Endothelial cell of umbilical vein (primary cell): Measurements from ENCODE around the gene CHN2.

Experiments
- EZH2 ChIP-seq: IDR thresholded peaks from 2 replicates; pipeline ENCODE4 v1.6.1; 2012; ENCODE audit warnings: borderline replicate concordance, low read depth, mild to moderate bottlenecking, moderate library complexity, low read length, inconsistent platforms; ENCODE audit not compliant: severe bottlenecking
- JUN ChIP-seq: IDR thresholded peaks from 2 replicates; pipeline ENCODE4 v1.6.1; 2011; ENCODE audit warnings: borderline replicate concordance, low read depth; ENCODE audit not compliant: insufficient read length, insufficient read depth
- POLR2AphosphoS5 ChIP-seq: IDR thresholded peaks from 2 replicates; pipeline ENCODE4 v1.6.1; 2012; ENCODE audit warnings: low read depth, mild to moderate bottlenecking, control low read depth, low read length, moderate library complexity; ENCODE audit not compliant: insufficient read depth
- TF ChIP-seq, protein P1 (sequence below), 2 donors: IDR thresholded peaks; 1 replicate in 1 of 2; 2 replicates in 1 of 2; pipeline ENCODE4 v1.5.1; 2011; ENCODE audit warnings: low read length in 2 of 2, mild to moderate bottlenecking in 2 of 2, moderate library complexity in 2 of 2, control low read depth in 1 of 2, inconsistent platforms in 1 of 2, low read depth in 1 of 2; ENCODE audit not compliant: insufficient read depth in 1 of 2; ENCODE audit errors: extremely low read depth in 1 of 2
- TF ChIP-seq, protein P2 (sequence below): IDR thresholded peaks from 2 replicates; pipeline ENCODE4 v1.6.1; 2011; ENCODE audit not compliant: insufficient read depth, insufficient read length

DNA sequence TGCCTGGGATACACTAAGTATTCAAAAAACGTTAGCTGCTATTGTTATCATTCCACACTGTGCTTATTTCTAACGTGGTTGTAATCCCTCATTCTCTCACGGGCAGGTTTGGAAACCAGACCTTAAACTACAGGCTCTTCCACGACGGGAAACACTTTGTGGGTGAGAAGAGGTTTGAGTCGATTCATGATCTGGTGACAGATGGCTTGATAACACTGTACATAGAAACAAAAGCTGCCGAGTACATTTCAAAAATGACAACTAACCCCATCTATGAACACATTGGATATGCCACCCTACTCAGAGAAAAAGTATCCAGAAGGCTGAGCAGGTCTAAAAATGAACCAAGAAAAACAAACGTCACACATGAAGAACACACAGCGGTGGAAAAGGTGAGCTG is 205.9 kb downstream of the CHN2 start:
- TF ChIP-seq, protein P1, sequence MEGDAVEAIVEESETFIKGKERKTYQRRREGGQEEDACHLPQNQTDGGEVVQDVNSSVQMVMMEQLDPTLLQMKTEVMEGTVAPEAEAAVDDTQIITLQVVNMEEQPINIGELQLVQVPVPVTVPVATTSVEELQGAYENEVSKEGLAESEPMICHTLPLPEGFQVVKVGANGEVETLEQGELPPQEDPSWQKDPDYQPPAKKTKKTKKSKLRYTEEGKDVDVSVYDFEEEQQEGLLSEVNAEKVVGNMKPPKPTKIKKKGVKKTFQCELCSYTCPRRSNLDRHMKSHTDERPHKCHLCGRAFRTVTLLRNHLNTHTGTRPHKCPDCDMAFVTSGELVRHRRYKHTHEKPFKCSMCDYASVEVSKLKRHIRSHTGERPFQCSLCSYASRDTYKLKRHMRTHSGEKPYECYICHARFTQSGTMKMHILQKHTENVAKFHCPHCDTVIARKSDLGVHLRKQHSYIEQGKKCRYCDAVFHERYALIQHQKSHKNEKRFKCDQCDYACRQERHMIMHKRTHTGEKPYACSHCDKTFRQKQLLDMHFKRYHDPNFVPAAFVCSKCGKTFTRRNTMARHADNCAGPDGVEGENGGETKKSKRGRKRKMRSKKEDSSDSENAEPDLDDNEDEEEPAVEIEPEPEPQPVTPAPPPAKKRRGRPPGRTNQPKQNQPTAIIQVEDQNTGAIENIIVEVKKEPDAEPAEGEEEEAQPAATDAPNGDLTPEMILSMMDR (IDR thresholded peaks at IDR 0.05; ENCODE audit: extremely low read depth in 1 of 2, insufficient read depth in 1 of 2, low read depth in 1 of 2, low read length in 2 of 2): no peak
- TF ChIP-seq JUN (no peak), POLR2AphosphoS5 (no peak), EZH2 (no peak)
- TF ChIP-seq, protein P2, sequence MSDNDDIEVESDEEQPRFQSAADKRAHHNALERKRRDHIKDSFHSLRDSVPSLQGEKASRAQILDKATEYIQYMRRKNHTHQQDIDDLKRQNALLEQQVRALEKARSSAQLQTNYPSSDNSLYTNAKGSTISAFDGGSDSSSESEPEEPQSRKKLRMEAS: no peak
